ENCODE measurements around the gene LRRN4. TPM values are rescaled to one million over a fixed set of nuclear protein-coding genes. Genes with fewer than 3 reads are reported as not detected.
"Not testable (repeated sequence)": the region's sequence is repeated elsewhere in the genome, so short reads cannot be mapped to it uniquely, and the experiment has no call there.

LRRN4 gene
- total and polyA plus RNA-seq, 5 experiments from 2014 or later, result not detected

- no peak for ATAC-seq
- DNase-seq, result no peak
- H3K36me3 Mint-ChIP-seq, result peaks cover 0 to 3% (median 0%) of the 10 kb centered on the region in 3 donors
- no peaks in the 10 kb centered on the region for H3K9me3 Mint-ChIP-seq
- H3K4me3 Mint-ChIP-seq, result no peak overlapping the region
- peaks cover 3 to 17% (median 8%) of the 10 kb centered on the region in 4 donors for H3K4me1 Mint-ChIP-seq
- H3K27me3 Mint-ChIP-seq, result peaks cover 10 to 60% (median 28%) of the 10 kb centered on the region in 5 donors
- POLR2A ChIA-PET, result no interaction called here
- H3K27ac Mint-ChIP-seq, result no peak overlapping the region
Observed at GRCh38 chr20:6055981-6056569, 2.2 kb upstream of the LRRN4 start.

GRCh38 chr20:6055161-6055783 is 1.4 kb upstream of the LRRN4 start:
- Mint-ChIP-seq H3K27ac (no peak overlapping the region), H3K4me3 (no peak overlapping the region), H3K27me3 (peaks cover 13 to 68% (median 35%) of the 10 kb centered on the region in 5 donors), H3K36me3 (peaks cover 0 to 3% (median 0%) of the 10 kb centered on the region in 3 donors), H3K4me1 (peaks cover 3 to 17% (median 8%) of the 10 kb centered on the region in 4 donors), H3K9me3 (no peaks in the 10 kb centered on the region)
- ATAC-seq (no peak), DNase-seq (no peak)
- POLR2A ChIA-PET, result no interaction called here

GRCh38 chr20:6054689-6055051 is 810 bp upstream of the LRRN4 start:
- H3K9me3 Mint-ChIP-seq, H3K4me3 Mint-ChIP-seq, POLR2A ChIA-PET, H3K36me3 Mint-ChIP-seq, ATAC-seq, H3K27ac Mint-ChIP-seq, DNase-seq: not testable (repeated sequence)
- Mint-ChIP-seq H3K4me1 (peaks cover 3 to 17% (median 9%) of the 10 kb centered on the region in 4 donors), H3K27me3 (peaks cover 13 to 70% (median 37%) of the 10 kb centered on the region in 5 donors)

GRCh38 chr20:6053064-6053775 is 640 bp downstream of the LRRN4 start:
- Mint-ChIP-seq H3K27ac (no peak overlapping the region), H3K36me3 (peaks cover 0 to 3% (median 0%) of the 10 kb centered on the region in 3 donors), H3K27me3 (peaks cover 13 to 59% (median 35%) of the 10 kb centered on the region in 5 donors), H3K4me3 (peak overlapping the region in 6 of 10 donors; percentile 33 to 70 (median 58)), H3K9me3 (no peaks in the 10 kb centered on the region), H3K4me1 (peaks cover 3 to 16% (median 9%) of the 10 kb centered on the region in 4 donors)
- POLR2A ChIA-PET, result no interaction called here
- no peak for DNase-seq
- no peak for ATAC-seq

DNA sequence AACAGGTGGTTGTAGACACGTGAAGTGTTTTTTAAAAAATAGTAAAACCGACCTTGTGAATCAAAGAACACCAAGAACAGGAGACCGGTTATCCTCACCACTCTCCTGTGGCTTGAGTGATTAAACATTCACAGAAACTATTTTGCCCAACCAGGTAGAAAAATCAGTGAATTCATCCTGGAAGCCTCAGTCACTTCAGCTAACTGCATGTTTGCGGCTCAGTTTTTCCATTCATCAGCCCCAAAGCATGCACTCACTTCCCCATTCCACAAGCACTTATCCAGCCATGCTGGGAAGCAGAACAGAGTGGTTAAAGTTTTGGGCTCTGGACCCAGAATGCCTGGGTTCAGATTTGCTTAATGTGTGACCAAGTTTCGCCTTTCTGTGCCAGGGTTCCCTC is 2.4 kb downstream of the LRRN4 start:
- no peak for DNase-seq
- no peaks in the 10 kb centered on the region for H3K9me3 Mint-ChIP-seq
- ATAC-seq, result no peak
- H3K4me1 Mint-ChIP-seq, result peaks cover 3 to 9% (median 8%) of the 10 kb centered on the region in 4 donors
- no peak overlapping the region for H3K27ac Mint-ChIP-seq
- peaks cover 13 to 48% (median 27%) of the 10 kb centered on the region in 5 donors for H3K27me3 Mint-ChIP-seq
- H3K4me3 Mint-ChIP-seq, result peak overlapping the region in 1 of 10 donors; percentile 52
- POLR2A ChIA-PET, result no interaction called here
- peaks cover 0 to 3% (median 0%) of the 10 kb centered on the region in 3 donors for H3K36me3 Mint-ChIP-seq

- Mint-ChIP-seq H3K4me1 (peaks cover 3 to 9% (median 8%) of the 10 kb centered on the region in 4 donors), H3K27ac (no peak overlapping the region), H3K27me3 (peaks cover 9 to 25% (median 16%) of the 10 kb centered on the region in 5 donors), H3K4me3 (no peak overlapping the region), H3K36me3 (peaks cover 0 to 3% (median 0%) of the 10 kb centered on the region in 3 donors), H3K9me3 (no peaks in the 10 kb centered on the region)
- POLR2A ChIA-PET, result no interaction called here
- ATAC-seq (no peak), DNase-seq (no peak)
Observed at GRCh38 chr20:6048391-6048790, 5.5 kb downstream of the LRRN4 start.

DNA sequence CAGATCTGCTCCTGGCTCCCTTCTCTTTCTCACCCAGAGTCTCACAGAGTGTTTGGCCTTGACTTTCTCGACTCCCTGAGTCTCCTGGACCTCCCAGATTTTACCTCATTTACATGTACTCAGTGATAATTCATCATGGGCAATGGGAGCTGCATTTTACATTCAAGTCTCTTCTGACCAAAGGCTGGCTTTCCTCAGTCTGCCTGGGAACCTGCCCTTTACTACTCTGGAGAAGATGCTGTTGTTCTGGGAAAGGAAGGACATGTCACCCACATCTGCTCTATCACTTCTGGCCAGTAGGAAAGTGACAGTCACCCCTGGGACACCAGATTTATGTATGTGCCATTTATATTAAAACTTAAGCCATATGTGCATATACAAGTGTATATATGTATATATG is 7.4 kb downstream of the LRRN4 start:
- ATAC-seq (no peak), DNase-seq (no peak)
- peaks cover 0 to 3% (median 0%) of the 10 kb centered on the region in 4 donors for H3K4me1 Mint-ChIP-seq
- H3K27ac Mint-ChIP-seq, result no peak overlapping the region
- H3K9me3 Mint-ChIP-seq, result no peaks in the 10 kb centered on the region
- peaks cover 0 to 3% (median 2%) of the 10 kb centered on the region in 3 donors for H3K36me3 Mint-ChIP-seq
- H3K27me3 Mint-ChIP-seq, result peaks cover 3 to 10% (median 9%) of the 10 kb centered on the region in 5 donors
- POLR2A ChIA-PET, result no interaction called here
- no peak overlapping the region for H3K4me3 Mint-ChIP-seq

DNA sequence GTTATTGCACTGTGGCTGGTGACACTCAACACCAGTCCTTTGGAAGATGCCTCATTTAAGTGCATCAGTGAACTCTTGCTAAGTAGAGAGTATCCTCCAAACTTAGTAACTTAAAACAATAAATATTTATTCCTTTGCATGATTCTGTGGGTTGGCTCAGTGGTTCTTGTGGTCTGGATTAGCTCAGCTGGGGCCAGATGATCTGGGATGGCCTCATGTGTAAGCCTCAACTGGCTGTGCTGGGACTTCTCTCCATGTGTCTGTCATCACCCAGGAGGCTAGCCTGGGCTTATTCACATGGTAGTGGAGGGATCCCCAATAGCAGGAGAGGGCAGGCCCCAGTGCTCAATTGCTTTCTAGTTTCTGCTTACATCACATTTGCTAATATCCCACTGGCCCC is 8.3 kb downstream of the LRRN4 start:
- H3K27me3 Mint-ChIP-seq, result peaks cover 0 to 6% (median 4%) of the 10 kb centered on the region in 5 donors
- H3K36me3 Mint-ChIP-seq, result peaks cover 2 to 8% (median 6%) of the 10 kb centered on the region in 3 donors
- H3K4me1 Mint-ChIP-seq, result peaks cover 0 to 3% (median 0%) of the 10 kb centered on the region in 4 donors
- no peaks in the 10 kb centered on the region for H3K9me3 Mint-ChIP-seq
- no peak overlapping the region for H3K4me3 Mint-ChIP-seq
- no peak for DNase-seq
- no peak for ATAC-seq
- H3K27ac Mint-ChIP-seq, result no peak overlapping the region
- POLR2A ChIA-PET, result no interaction called here

DNA sequence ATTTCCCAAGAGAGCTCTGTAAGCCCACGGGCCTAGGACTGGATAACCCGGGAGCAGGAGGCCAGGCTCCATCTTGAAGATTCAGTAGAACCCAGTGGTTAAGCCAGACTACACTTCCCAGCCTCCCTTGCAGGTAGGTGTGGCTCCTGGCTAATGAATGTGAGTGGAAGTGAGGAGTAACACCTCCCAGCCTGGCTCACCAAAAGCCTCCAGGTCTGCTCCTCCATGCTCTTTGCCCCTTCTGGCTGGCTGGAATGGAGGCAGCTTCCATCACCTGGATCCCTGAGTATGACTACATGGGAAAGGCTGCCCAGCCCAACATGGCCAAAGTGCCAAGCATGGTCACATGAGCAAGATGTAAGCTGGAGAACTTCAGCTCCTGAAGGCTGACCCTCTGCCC is 9.7 kb downstream of the LRRN4 start:
- no peak overlapping the region for H3K27ac Mint-ChIP-seq
- ATAC-seq (no peak), DNase-seq (no peak)
- no peaks in the 10 kb centered on the region for H3K4me1 Mint-ChIP-seq
- POLR2A ChIA-PET, result no interaction called here
- no peaks in the 10 kb centered on the region for H3K27me3 Mint-ChIP-seq
- no peaks in the 10 kb centered on the region for H3K9me3 Mint-ChIP-seq
- H3K36me3 Mint-ChIP-seq, result peaks cover 8 to 22% (median 14%) of the 10 kb centered on the region in 3 donors
- no peak overlapping the region for H3K4me3 Mint-ChIP-seq

DNA sequence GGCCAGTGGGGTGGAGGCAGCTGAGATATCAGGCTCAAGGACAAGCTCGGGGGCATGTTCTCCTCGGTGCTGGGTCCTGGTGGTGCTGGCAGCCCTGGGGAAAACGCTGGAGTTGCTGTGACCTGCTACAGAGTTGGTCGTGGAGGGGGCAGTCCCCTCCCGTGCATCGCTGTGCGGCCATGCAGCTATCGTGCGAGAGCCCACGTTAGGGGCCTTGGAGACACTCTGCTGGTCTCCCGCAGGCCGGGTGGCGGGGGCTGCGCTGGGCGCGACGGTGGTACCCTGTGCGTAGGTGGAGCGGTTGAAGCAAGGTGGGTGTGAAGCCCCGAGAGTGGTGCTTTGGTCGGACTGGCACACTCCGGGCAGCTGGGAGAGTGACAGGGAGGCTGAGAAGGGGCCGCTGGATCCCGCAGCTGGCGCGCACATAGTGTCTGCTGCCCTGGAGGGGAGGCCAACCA is 12.0 kb downstream of the LRRN4 start:
- no peaks in the 10 kb centered on the region for H3K27me3 Mint-ChIP-seq
- peaks cover 8 to 44% (median 14%) of the 10 kb centered on the region in 3 donors for H3K36me3 Mint-ChIP-seq
- no peaks in the 10 kb centered on the region for H3K4me1 Mint-ChIP-seq
- DNase-seq (no peak), ATAC-seq (no peak)
- H3K4me3 Mint-ChIP-seq, result no peak overlapping the region
- peak overlapping the region in 1 of 10 donors; percentile 24 for H3K27ac Mint-ChIP-seq
- H3K9me3 Mint-ChIP-seq, result no peaks in the 10 kb centered on the region
- POLR2A ChIA-PET, result no interaction called here

- H3K4me1 Mint-ChIP-seq, result no peaks in the 10 kb centered on the region
- no peak overlapping the region for H3K27ac Mint-ChIP-seq
- DNase-seq (no peak), ATAC-seq (no peak)
- H3K36me3 Mint-ChIP-seq, result peaks cover 8 to 48% (median 14%) of the 10 kb centered on the region in 3 donors
- no peaks in the 10 kb centered on the region for H3K9me3 Mint-ChIP-seq
- POLR2A ChIA-PET, result no interaction called here
- H3K4me3 Mint-ChIP-seq, result no peak overlapping the region
- H3K27me3 Mint-ChIP-seq, result no peaks in the 10 kb centered on the region
Observed at GRCh38 chr20:6040958-6041807, 12.7 kb downstream of the LRRN4 start.

DNA sequence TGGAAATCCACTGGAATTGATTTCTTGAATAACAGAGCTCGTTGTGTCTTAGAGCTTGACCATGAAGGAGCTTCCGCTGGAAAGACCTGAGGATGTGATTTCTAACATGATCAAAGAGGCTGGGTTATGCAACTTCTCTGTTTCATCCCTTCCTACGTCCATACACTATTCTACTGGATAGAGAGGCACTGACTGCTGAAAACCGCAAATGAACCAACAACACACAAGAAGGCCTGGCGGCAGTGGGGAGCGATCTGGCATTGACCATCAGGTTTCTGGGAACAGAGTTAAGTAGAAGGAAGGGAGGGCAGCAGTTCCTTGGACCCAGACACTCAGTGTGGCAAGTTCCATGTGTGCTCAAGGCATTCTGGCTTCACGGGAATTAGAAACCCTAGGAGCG is 13.3 kb downstream of the LRRN4 start:
- Mint-ChIP-seq H3K36me3 (peaks cover 8 to 53% (median 14%) of the 10 kb centered on the region in 3 donors), H3K9me3 (no peaks in the 10 kb centered on the region), H3K27me3 (no peaks in the 10 kb centered on the region), H3K27ac (peak overlapping the region in 3 of 10 donors; percentile 20 to 56 (median 21)), H3K4me1 (no peaks in the 10 kb centered on the region), H3K4me3 (no peak overlapping the region)
- POLR2A ChIA-PET, result no interaction called here
- DNase-seq (no peak), ATAC-seq (no peak)
